VCaP (cell line): Measurements from ENCODE around the gene TTLL12.
A peak's percentile ranks its signal among the peaks of the same experiment; 100 is the strongest.

ENCODE experiments used
- H3K27ac ChIP-seq: fragments of 450-650 bp; 2 replicates; pipeline ENCODE4 v1.5.1; 2017
- CTCF ChIP-seq: fragments of 450-650 bp; conservative IDR thresholded peaks from 2 replicates; pipeline ENCODE4 v1.5.1; 2017; ENCODE audit warnings: mild to moderate bottlenecking, moderate library complexity

TTLL12 gene

DNA sequence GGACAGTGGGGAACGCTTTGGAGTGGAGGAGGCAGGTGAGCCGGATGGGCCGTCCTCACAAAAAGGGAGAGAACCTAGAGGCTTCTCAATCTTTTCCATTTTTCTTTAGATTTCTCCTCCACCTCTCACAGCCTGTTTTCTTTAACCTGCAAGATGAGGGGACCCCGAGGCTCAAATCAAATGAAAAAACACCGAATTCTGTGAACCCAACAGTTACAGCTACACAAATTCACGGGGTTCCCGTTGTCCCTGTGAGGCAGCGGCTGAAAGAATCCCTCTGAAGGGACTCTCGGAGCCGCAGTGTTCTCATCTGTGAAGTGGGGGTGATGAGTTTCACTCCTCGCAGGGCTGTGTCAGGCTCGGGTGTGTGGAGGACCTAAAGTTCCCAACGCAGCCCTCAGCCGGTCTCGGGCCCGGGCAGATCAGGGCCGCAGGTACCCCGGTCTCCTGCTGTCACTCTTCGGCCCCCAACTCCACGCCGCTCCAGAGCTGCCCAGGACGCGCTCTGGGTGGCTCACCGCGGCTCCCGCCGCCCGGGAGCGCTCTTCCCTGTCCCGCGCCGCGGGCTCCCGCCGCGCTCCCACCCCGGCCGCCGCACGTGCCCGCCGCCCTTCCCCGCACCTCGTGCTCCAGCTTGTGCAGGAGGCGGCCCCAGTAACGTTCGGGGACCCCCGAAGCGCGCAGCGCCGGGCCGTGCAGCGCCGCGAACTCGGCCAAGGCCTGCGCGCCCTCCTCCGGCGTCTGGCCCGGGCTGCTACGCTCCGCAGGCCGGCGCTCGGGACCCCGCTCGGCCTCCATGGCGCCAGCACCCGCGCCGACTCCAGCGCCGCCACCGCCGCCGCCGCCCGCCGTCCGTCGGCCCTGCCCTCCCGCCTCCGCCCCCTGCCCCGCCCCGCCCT, at the start of gene TTLL12:
TTLL12 (minus strand) TSS at position 863 of the 899 bp plus-strand sequence; CDS start at position 798, 65 bp downstream.
- peak within 1 kb of the TSS; percentile 96 for H3K27ac ChIP-seq
- no peak for TF ChIP-seq CTCF

- H3K27ac ChIP-seq, result no peak overlapping the region
- TF ChIP-seq CTCF, result no peak
Measured at GRCh38 chr22:43235445-43236409, 48.8 kb upstream of the TTLL12 start.

- no peak overlapping the region for H3K27ac ChIP-seq
- TF ChIP-seq CTCF, result no peak
Measured at GRCh38 chr22:43234264-43234988, 47.5 kb upstream of the TTLL12 start.

GRCh38 chr22:43233529-43233928, 46.6 kb upstream of the TTLL12 start:
- no peak for TF ChIP-seq CTCF
- no peak overlapping the region for H3K27ac ChIP-seq

DNA sequence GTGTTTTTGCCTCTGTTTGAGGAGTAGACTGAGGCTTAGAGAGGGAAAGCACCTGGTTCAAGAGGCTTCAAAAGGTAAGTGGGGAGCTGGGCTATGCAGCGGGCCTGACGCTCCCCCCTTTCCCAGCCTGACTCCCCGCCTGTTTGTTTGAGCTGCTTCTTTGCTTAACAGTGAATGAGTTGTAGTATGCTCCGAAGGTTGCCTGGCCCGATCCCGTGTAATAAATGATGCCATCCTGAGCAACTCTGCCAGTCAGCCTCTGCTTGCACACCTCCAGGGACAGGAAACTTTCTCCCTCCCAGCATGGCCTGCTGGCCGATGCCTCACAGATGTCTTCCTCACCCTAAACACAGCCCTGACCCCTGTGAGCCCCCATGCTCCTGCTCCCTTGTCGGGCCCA, 45.5 kb upstream of the TTLL12 start:
- H3K27ac ChIP-seq, result no peak overlapping the region
- no peak for TF ChIP-seq CTCF

DNA sequence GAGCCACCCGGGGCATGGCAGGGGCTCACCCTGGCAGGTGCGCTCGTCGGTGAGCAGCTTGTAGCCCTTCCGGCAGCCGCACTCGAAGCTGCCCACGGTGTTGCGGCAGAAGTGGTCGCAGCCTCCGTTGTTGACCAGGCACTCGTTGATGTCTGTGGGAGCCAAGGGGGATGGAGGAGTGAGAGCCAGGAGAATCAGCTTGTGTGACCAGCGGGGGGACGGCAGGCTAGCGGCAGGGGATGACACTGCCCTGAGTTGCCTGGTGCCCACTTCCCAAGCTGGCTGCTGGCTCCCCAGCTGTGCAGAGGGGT, 44.7 kb upstream of the TTLL12 start:
- peak overlapping the region; percentile 10; the same call in 1 of the 2 replicates for H3K27ac ChIP-seq
- TF ChIP-seq CTCF, result no peak
